A549 treated with AZD2906 at 1 μM for 4 hours (cell line): Measurements from ENCODE around the gene DNAJC17. TPM values are rescaled to one million over a fixed set of nuclear protein-coding genes. Genes with fewer than 3 reads are reported as not detected.

Experiments
- total RNA-seq: library from RNA; stranded (reverse); fragments of 200-300 nt; extraction: Qiagen RNA extraction; gene quantifications from 5 replicates; pipeline ENCODE4 v1.2.3, GENCODE V29; 2022

Gene DNAJC17, protein sequence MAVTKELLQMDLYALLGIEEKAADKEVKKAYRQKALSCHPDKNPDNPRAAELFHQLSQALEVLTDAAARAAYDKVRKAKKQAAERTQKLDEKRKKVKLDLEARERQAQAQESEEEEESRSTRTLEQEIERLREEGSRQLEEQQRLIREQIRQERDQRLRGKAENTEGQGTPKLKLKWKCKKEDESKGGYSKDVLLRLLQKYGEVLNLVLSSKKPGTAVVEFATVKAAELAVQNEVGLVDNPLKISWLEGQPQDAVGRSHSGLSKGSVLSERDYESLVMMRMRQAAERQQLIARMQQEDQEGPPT
- total RNA-seq, result 19.6 to 25.2 TPM (median 23.2 TPM) in 5 replicates

DNA sequence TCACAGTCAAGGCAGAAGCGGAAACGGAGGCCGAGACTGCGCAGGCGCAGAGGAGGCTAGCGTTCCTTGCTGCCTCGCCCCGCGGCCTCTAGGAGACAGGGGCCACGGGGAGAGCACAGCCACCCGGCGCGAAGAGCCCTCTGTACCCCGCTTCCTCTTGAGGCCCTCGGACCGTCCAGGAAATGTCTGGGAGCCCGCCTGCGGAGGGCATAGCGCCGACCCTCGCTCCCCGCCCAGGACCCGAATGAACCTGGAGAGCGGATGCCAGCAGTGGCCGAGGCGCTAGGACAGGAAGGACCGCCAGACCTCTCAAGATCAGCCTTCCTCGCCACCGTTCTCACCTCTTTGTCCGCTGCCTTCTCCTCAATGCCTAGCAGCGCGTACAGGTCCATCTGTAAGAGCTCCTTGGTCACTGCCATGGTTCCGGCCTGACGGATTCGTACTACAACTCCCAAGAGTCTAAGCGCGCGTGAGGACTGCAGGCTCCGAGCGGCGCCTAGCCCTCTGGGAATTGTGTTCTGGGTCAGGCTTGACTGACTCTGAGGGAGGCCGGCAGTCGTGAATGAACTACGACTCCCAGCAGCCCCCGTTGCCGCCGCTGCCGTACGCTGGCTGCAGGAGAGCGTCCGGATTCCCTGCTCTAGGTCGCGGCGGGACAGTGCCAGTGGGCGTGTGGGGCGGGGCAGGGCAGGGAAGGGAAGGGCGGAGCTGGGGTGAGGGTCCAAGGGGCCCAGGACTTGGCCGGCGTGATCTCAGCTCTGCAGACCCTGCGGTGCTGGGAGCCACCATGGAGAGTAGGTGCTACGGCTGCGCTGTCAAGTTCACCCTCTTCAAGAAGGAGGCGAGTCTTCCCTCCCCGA, at the start of gene DNAJC17, which contains the start of gene ZFYVE19:
TSS of gene DNAJC17 (minus strand) at position 446 of the 860 bp plus-strand sequence. CDS start at position 419, 27 bp downstream.
TSS of gene ZFYVE19 (plus strand) at position 62 of the 860 bp plus-strand sequence. CDS start at position 563, 501 bp downstream.

GRCh38 chr15:40843885-40844695, 36.8 kb upstream of the DNAJC17 start, which contains the start of gene SPINT1:
Gene SPINT1, plus strand, starts transcription at chr15:40844048. Its CDS starts 507 bp downstream, at chr15:40844555.

DNA sequence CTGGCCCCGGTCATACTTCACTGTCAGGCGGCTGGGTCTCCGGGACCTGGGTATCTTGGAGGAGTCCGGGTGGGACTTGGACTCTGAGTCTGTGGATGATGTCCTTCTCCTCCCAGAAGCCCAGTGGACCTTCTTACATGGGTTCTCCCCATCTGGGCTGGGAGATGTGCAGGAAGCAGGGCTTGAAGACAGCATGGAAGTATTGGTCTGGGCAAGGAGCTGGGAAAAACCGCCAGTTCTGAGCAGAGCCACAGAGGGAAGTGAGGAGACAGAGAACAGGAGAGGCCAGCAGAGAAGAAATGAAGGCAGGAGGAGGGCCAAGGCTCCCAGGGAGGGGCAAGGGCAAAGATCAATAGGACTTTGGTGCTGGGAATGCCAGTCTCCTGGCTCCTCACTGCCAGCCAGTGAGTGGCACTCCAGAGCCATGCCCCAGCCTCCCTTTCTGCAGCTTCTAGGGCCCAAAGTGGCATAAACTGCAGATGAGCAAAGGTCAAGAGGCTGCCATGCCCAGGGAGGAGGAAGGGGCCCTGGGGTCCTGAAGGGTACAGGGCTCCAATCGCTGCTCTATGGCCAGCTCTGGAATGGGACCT, 21.3 kb upstream of the DNAJC17 start, which contains the start of gene PPP1R14D:
TSS of gene PPP1R14D (minus strand) at position 262 of the 590 bp plus-strand sequence. CDS start at position 195, 67 bp downstream.

DNA sequence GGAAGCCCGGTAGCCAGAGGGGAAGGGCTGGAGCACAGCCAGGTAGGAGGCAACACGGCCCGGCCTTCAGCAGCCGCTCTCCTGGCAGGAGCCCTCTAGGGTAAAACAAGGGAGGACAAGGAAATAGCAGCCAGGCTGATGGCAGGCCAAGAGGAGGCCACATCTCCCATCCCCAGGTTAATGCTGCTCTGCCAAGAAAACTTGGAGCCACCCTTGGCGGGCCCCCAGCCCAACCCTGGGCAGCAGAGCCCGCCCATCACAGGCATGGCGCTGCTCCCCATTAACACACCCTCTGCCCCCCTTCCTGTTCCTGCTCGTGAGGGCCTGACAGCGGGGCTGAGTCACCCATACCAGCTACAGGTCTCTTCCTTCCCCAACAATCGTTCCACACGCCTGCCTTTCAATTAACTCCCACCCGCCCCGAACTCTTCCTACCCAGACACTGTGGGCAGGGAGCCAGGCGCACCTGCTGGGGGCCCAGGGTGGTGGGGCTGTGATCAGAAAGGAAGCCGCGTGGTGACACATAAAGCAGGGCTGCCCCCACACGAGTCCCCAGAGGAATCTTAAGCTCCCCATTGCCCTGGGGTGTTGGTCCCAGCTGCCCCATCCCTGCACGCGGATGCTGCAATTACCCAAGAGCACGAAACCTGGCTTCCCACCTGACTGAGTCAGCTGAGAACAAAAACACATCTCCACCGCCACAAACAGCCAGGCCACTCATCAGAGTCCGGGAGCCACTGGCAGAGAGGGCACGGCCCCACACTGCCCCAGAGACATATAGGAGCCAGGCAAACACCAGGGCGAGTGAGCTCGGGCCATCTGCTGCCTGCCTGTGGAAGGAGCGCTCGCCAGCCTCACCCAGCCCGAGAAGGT, 37.8 kb downstream of the DNAJC17 start, which contains the start of gene C15orf62:
TSS of gene C15orf62 (plus strand) at position 707 of the 873 bp plus-strand sequence. CDS start 516 bp downstream, outside the sequence.

DNA sequence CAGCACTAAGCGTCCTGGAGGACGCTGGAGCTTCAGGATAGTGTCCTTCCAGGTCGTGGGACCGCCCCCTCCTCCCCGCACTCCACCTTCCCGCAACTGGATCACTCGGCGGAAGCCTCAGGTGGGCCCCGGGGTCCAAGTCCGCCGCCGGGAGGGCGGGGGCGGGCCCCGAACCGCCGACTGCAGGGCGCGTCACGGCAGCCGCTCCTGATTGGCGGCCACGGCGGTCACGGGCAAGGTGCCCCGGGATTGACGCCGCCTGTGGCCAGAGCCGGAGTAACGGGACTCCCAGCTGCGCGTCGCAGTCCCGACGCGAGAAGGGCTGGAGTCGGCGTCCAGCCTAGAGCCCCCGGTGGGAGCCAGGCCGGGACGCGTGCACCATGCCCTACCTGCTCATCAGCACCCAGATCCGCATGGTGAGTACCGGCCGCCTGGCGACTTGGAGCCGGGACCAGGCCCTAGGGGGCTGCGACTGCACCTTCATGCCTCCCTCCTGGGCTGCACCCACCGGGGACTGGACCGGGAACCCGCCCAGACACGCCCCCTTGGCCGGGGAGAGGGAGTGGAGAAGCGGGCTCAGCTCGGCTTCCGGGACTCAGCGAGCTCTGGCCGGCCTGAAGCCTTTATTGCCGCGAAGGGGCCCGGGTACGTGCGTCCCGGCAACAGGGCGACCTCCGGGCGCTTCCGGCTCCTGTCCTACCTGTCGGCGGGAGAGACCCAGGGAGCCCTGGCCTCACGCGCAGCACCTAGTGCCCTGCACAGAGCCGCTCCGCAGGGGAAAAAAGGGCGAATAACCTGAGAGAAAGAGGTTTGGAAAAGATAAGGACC, 43.3 kb downstream of the DNAJC17 start, which contains the start of gene GCHFR:
TSS of gene GCHFR (plus strand) at position 268 of the 828 bp plus-strand sequence. CDS start at position 381, 113 bp downstream.

DNA sequence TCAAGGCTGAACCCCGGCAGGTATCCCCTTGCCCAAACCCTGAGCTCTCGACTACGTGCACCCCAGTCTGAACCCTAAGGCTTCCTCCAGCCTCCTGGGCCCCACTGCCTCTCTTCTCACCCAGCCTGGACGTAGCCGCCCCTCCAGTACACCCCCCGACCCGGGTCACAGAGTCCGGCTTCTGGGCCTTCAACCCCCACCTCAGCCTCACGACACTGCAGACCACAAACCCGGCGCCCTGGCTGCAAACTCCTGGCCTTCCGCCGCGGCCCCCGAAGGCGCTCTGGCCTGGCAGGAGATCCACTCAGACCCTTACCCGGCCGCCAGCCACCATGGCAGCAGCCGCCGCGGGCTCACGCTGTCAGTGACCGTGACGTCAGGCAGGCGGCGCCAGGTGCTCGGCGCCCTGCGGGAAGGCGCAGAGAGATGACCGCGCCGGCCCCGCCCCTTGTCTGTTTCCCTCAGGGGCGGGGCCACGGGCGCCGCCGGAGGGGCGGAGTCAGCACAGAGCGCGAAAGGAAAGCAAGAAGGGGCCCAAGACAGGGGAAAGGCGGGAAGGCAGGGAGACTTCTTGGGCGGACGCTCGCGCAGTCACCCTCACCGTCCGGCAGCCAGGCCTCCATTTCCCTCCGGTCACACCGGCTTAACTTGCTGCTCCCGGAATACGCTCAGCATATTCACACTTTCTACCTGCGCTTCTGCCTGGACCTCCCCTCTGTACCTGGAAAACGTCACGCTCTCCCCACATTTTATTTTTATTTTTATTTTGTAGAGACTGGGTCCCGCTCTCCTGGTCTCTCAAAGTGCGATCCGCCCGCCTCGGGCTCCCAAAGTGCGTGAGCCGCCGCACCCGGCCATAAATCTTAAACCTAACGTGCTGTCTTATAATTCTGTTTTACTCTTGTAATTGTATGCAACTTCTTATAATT, 52.1 kb downstream of the DNAJC17 start, which contains the start of gene RMDN3:
TSS of gene RMDN3 (minus strand) at position 372 of the 929 bp plus-strand sequence. CDS start 471 bp downstream, outside the sequence.

Other genes starting within 250 kb of the DNAJC17 start
- 11.0 to 22.3 TPM (median 13.3 TPM) in 5 replicates for gene CCDC32, start 242.4 kb downstream of the DNAJC17 start, total RNA-seq
- gene RPUSD2, start 238.2 kb downstream of the DNAJC17 start, total RNA-seq, result 12.8 to 17.5 TPM (median 15.8 TPM) in 5 replicates
- gene KNL1, start 213.2 kb downstream of the DNAJC17 start, total RNA-seq, result 5.3 to 8.2 TPM (median 6.1 TPM) in 5 replicates
- 17.9 to 21.0 TPM (median 20.6 TPM) in 5 replicates for gene RAD51, start 112.3 kb downstream of the DNAJC17 start, total RNA-seq
- 20.7 to 22.6 TPM (median 21.8 TPM) in 5 replicates for gene RMDN3, start 52.2 kb downstream of the DNAJC17 start, total RNA-seq
- 7.1 to 9.5 TPM (median 8.3 TPM) in 5 replicates for gene GCHFR, start 43.4 kb downstream of the DNAJC17 start, total RNA-seq
- 0.03 to 0.06 TPM (median 0.04 TPM) in 4 of 5 replicates, not detected in the other for gene C15orf62, start 37.5 kb downstream of the DNAJC17 start, total RNA-seq
- 15.4 to 18.5 TPM (median 17.0 TPM) in 5 replicates for gene ZFYVE19, start 384 bp downstream of the DNAJC17 start, total RNA-seq
- gene PPP1R14D, start 21.2 kb upstream of the DNAJC17 start, total RNA-seq, result 0.14 to 0.21 TPM (median 0.17 TPM) in 3 of 5 replicates, not detected in the others
- 0.55 to 1.1 TPM (median 0.73 TPM) in 5 replicates for gene SPINT1, start 36.6 kb upstream of the DNAJC17 start, total RNA-seq
- gene RHOV, start 66.8 kb upstream of the DNAJC17 start, total RNA-seq, result 2.9 to 4.4 TPM (median 3.7 TPM) in 5 replicates
- 21.3 to 23.1 TPM (median 22.5 TPM) in 5 replicates for gene VPS18, start 87.0 kb upstream of the DNAJC17 start, total RNA-seq
- 2.0 to 2.9 TPM (median 2.5 TPM) in 5 replicates for gene DLL4, start 121.9 kb upstream of the DNAJC17 start, total RNA-seq
- 5.7 to 14.5 TPM (median 9.2 TPM) in 5 replicates for gene CHAC1, start 146.0 kb upstream of the DNAJC17 start, total RNA-seq